22Rv1 (cell line): Measurements from ENCODE around the gene MTHFS.

Source experiments
- H3K27ac ChIP-seq: fragments of 450-650 bp; 2 replicates; pipeline ENCODE4 v1.5.1; 2017
- CTCF ChIP-seq: fragments of 450-650 bp; IDR thresholded peaks from 2 replicates; pipeline ENCODE4 v1.5.1; 2017; ENCODE audit warnings: mild to moderate bottlenecking
- ZFX ChIP-seq: fragments of 450-650 bp; IDR thresholded peaks from 2 replicates; pipeline ENCODE4 v1.6.1; 2017; ENCODE audit warnings: antibody characterized with exemption, borderline replicate concordance

The MTHFS gene

DNA sequence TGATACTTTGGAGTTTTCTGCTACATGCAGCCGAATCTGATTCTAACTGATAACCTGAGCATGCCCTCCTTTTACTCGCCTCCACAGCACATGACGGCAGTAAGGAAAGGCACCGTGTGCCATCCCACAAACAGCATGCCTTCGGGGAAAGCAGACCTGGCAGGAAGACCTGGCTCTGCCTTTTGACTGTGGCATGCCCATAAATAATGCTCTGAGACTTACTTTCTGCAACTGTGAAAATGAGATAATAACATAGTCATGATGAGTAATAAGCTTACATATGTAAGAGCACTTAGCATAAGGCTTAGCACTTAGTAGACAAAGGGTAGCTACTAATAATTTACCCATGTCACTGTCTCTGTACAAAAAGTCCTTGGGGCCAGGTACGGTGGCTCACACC lies 32.9 kb downstream of the MTHFS start:
- no peak for TF ChIP-seq ZFX
- TF ChIP-seq CTCF: no peak
- no peak overlapping the region for H3K27ac ChIP-seq

DNA sequence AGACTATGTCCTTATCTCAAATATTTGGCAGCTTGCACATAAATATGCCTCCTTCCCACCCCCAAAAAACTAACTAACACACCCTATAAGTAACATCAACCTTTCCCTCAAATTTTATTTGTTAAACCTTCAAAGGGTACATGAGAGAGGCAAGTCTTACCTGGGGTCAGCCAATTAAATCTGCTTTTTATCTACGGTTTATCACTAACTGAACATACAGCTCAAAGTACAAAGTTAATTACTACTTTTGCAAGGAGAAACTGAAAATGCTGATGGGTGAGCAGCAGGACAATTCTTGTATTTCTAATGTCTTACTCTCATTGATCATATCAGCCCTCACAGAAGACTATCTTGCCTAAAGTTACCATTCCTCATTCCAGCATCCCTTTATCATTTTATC lies 34.6 kb downstream of the MTHFS start:
- TF ChIP-seq CTCF (no peak), ZFX (no peak)

GRCh38 chr15:79860661-79861060 lies 36.2 kb downstream of the MTHFS start:
- no peak overlapping the region for H3K27ac ChIP-seq
- TF ChIP-seq ZFX (no peak), CTCF (no peak)

More for the DNA sequence above, 34.6 kb downstream of the MTHFS start:
- no peak overlapping the region for H3K27ac ChIP-seq

- H3K27ac ChIP-seq: no peak overlapping the region
Observed at GRCh38 chr15:79858469-79858868, 38.3 kb downstream of the MTHFS start.

DNA sequence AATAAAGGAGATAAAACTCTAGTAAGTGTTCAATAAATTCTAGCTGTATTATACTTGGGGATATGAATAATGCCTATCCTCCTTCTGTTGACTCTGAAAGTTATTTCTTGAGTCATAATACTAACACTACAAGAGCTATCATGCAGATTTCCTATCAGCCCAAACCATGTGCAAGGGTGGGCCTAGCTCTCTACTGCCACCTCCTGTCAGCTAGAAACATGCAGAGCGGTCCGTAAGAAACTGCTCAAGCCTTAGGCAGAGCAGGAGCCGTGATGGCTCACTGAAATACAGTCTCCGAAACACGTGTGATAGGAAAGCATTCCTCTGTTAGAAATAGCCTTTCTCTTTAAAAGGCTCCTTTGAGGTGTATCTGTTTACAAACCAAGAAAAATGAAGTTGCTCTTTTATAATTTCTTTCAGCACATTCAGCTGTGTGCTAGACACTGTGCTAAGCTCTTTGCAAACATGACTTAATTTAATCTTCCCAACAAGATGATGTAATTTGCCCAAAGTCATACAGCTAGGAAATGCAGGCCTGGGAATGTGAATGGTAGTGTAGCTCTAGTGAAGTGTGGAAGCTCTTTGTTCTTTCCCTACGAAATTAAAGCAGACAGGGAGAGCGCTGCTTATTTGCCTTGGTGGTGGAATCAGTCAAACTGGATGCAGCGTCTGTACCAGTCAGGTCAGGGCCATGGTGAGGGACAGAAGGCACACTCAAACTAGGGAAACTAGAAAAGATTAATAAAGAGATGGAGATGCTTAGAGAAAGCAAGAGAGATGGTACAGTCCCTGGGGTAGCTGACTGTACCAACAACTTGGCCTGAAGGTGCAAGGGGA lies 43.1 kb downstream of the MTHFS start:
- H3K27ac ChIP-seq: no peak overlapping the region

More at GRCh38 chr15:79858469-79858868, 38.3 kb downstream of the MTHFS start:
- TF ChIP-seq ZFX: no peak
- TF ChIP-seq CTCF: peak; percentile 45

DNA sequence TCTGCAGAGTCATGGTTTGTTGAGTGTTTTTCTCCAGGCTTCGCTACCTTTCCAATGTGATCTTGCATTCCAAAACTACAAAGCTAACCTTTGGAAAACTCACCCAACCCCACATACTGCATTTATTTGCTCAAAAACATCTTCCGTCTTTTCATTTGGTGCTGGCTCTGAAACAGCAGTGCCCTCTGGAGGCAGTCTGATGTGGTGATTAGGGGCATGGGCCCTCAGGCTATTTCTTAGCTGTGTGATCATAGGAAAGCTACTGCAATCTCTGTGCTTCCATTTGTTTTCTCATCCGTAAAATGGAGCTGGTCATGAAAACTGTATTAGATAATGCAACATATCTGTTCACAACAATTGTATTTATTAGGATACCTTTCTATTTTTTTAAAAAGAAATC lies 47.0 kb downstream of the MTHFS start:
- TF ChIP-seq ZFX (no peak), CTCF (peak; percentile 69)
- no peak overlapping the region for H3K27ac ChIP-seq

More for the DNA sequence above, 43.1 kb downstream of the MTHFS start:
- peak; percentile 98 for TF ChIP-seq CTCF
- TF ChIP-seq ZFX: no peak

DNA sequence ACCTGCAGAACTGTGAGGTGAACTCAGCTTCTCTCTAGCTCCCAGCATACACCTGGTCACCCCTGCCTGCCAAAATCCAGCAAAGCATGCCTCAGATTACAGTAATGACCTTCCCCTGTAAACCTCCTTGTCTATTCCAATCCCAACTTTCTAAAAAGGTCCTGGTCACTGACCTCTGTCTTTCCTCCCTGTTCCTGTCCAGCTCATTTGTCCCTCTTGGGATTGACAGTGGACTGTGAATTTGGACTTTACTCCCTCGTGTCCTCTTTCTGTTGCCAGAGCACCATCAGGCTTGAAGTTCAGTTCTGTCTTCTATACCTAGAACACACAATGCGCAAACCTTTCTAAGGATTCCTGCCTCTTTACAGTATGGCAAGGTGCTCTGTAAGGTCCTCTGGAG lies 50.3 kb downstream of the MTHFS start:
- H3K27ac ChIP-seq: no peak overlapping the region
- TF ChIP-seq ZFX: no peak
- TF ChIP-seq CTCF: no peak
